ENCODE results near the gene VSTM4. TPM values are rescaled to one million over a fixed set of nuclear protein-coding genes. Genes with fewer than 3 reads are reported as not detected.

VSTM4 gene
- total RNA-seq, 1 experiment from 2014 or later: 0.13 TPM

GRCh38 chr10:49138361-49138891 is 23.1 kb upstream of the VSTM4 start:
- Histone ChIP-seq H3K36me3 (ENCODE audit: control insufficient read depth, insufficient read depth, low read length) (no peaks in the 10 kb centered on the region), H3K4me1 (ENCODE audit: control insufficient read depth, insufficient read depth, low read length) (no peaks in the 10 kb centered on the region), H3K9me3 (ENCODE audit: control insufficient read depth, insufficient read depth, low read depth, low read length) (no peaks in the 10 kb centered on the region; the same call in 1 of the 2 replicates), H3K27ac (ENCODE audit: low read length) (no peak overlapping the region), H3K27me3 (ENCODE audit: control insufficient read depth, insufficient read depth, low read length) (peaks cover 11% of the 10 kb centered on the region), H3K4me3 (ENCODE audit: low read depth in 2 of 2, low read length in 2 of 2) (no peak overlapping the region)
- in situ Hi-C loops (cut with HindIII; ENCODE audit: low pct_unique_long_range_greater_than_20kb, low sequenced_read_pairs): no loop called here
- no peak for DNase-seq (ENCODE audit: low read depth, low spot score)
- intact Hi-C loops (cut with micrococcal nuclease; ENCODE audit: unreplicated experiment): no loop called here
- TF ChIP-seq TCF7L2 (IDR thresholded peaks at IDR 0.05; ENCODE audit: low read depth, low read length) (no peak), SIN3A (IDR thresholded peaks at IDR 0.05; ENCODE audit: borderline replicate concordance, insufficient read depth, low read depth, low read length) (no peak), CTCF (IDR thresholded peaks at IDR 0.05) (no peak), POLR2AphosphoS5 (IDR thresholded peaks at IDR 0.05; ENCODE audit: low read depth, low read length) (no peak), REST (IDR thresholded peaks at IDR 0.05; ENCODE audit: insufficient read depth in 1 of 2, low read depth in 2 of 2, low read length in 1 of 2) (no peak)
- CTCF ChIA-PET: interaction anchor here (0.6 kb wide), 2 partner anchors 8 to 605 kb away, joined by 4 to 10 read pairs; no protein-coding TSS in a partner anchor
- ATAC-seq: no peak
- POLR2A ChIA-PET: no interaction called here
- BruUV-seq (replicated peaks): no TSS peak

- Histone ChIP-seq H3K4me3 (ENCODE audit: low read depth in 2 of 2, low read length in 2 of 2) (no peak overlapping the region), H3K9me3 (ENCODE audit: control insufficient read depth, insufficient read depth, low read depth, low read length) (no peaks in the 10 kb centered on the region; the same call in 1 of the 2 replicates), H3K27me3 (ENCODE audit: control insufficient read depth, insufficient read depth, low read length) (peaks cover 14% of the 10 kb centered on the region), H3K4me1 (ENCODE audit: control insufficient read depth, insufficient read depth, low read length) (no peaks in the 10 kb centered on the region), H3K27ac (ENCODE audit: low read length) (no peak overlapping the region), H3K36me3 (ENCODE audit: control insufficient read depth, insufficient read depth, low read length) (no peaks in the 10 kb centered on the region)
- ChIA-PET POLR2A (no interaction called here), CTCF (no interaction called here)
- ATAC-seq (no peak), DNase-seq (ENCODE audit: low read depth, low spot score) (no peak)
- no peak for TF ChIP-seq CTCF (IDR thresholded peaks at IDR 0.05)
- TF ChIP-seq REST (IDR thresholded peaks at IDR 0.05; ENCODE audit: insufficient read depth in 1 of 2, low read depth in 2 of 2, low read length in 1 of 2): no peak
- no peak for TF ChIP-seq TCF7L2 (IDR thresholded peaks at IDR 0.05; ENCODE audit: low read depth, low read length)
- intact Hi-C loops (cut with micrococcal nuclease; ENCODE audit: unreplicated experiment): no loop called here
- BruUV-seq (replicated peaks): no TSS peak
- in situ Hi-C loops (cut with HindIII; ENCODE audit: low pct_unique_long_range_greater_than_20kb, low sequenced_read_pairs): no loop called here
Measured at GRCh38 chr10:49136525-49136924, 21.2 kb upstream of the VSTM4 start.
